Osteocyte (in vitro differentiated cells): ENCODE results near the gene ATF7. TPM values are rescaled to one million over a fixed set of nuclear protein-coding genes. Genes with fewer than 3 reads are reported as not detected.
A peak's percentile ranks its signal among the peaks of the same experiment; 100 is the strongest.

ENCODE experiments used
- DNase-seq: peaks from one replicate; pipeline ENCODE4 v3.0.0; 2021; ENCODE audit warnings: mixed read lengths; ENCODE audit not compliant: unreplicated experiment; ENCODE audit errors: extremely low spot score
- H3K27ac Mint-ChIP-seq: one replicate; pipeline ENCODE4 v1.8.0; 2021; ENCODE audit warnings: mild to moderate bottlenecking, mixed read lengths; ENCODE audit not compliant: unreplicated experiment
- H3K27me3 Mint-ChIP-seq: one replicate; pipeline ENCODE4 v1.8.0; 2021; ENCODE audit warnings: mixed read lengths; ENCODE audit not compliant: unreplicated experiment
- H3K36me3 Mint-ChIP-seq: one replicate; pipeline ENCODE4 v1.8.0; 2021; ENCODE audit warnings: mixed read lengths; ENCODE audit not compliant: unreplicated experiment
- H3K4me1 Mint-ChIP-seq: one replicate; pipeline ENCODE4 v1.8.0; 2021; ENCODE audit warnings: mixed read lengths; ENCODE audit not compliant: unreplicated experiment
- H3K4me3 Mint-ChIP-seq: one replicate; pipeline ENCODE4 v1.8.0; 2021; ENCODE audit warnings: mild to moderate bottlenecking, moderate library complexity, mixed read lengths; ENCODE audit not compliant: unreplicated experiment
- H3K9me3 Mint-ChIP-seq: one replicate; pipeline ENCODE4 v1.8.0; 2021; ENCODE audit warnings: mixed read lengths; ENCODE audit not compliant: unreplicated experiment
- CTCF ChIP-seq: fragments of 200-600 bp; sonication (generic); IDR thresholded peaks from 2 replicates; pipeline ENCODE4 v1.5.0; 2021; ENCODE audit warnings: antibody characterized with exemption, mild to moderate bottlenecking, moderate library complexity
- total RNA-seq: library from RNA; stranded (reverse); gene quantifications from 2 replicates; pipeline ENCODE4 v1.2.1, GENCODE V29; 2021

The ATF7 gene
- total RNA-seq, 1 donor from 2014 or later = 50.0 TPM

GRCh38 chr12:53502331-53502730 lies 123.9 kb downstream of the ATF7 start:
- Mint-ChIP-seq H3K27ac (peak overlapping the region; percentile 96), H3K4me3 (peak overlapping the region; percentile 78), H3K27me3 (no peaks in the 10 kb centered on the region), H3K9me3 (no peaks in the 10 kb centered on the region), H3K36me3 (peaks cover 14% of the 10 kb centered on the region), H3K4me1 (peaks cover 44% of the 10 kb centered on the region)
- no peak for TF ChIP-seq CTCF
- DNase-seq = no peak

- no peak for DNase-seq
- Mint-ChIP-seq H3K36me3 (peaks cover 11% of the 10 kb centered on the region), H3K4me3 (peak overlapping the region; percentile 78), H3K4me1 (peaks cover 48% of the 10 kb centered on the region), H3K9me3 (no peaks in the 10 kb centered on the region), H3K27ac (peak overlapping the region; percentile 96), H3K27me3 (no peaks in the 10 kb centered on the region)
- no peak for TF ChIP-seq CTCF
Measured at GRCh38 chr12:53501615-53502181, 124.5 kb downstream of the ATF7 start.

- H3K9me3 Mint-ChIP-seq = no peaks in the 10 kb centered on the region
- TF ChIP-seq CTCF = no peak
- peak within 1 kb of the TSS; percentile 78 for H3K4me3 Mint-ChIP-seq
- H3K27ac Mint-ChIP-seq = peak within 1 kb of the TSS; percentile 96
- DNase-seq = peak; percentile 98
- H3K27me3 Mint-ChIP-seq = no peaks in the 10 kb centered on the region
- H3K4me1 Mint-ChIP-seq = peaks cover 50% of the 10 kb centered on the region
- H3K36me3 Mint-ChIP-seq = peaks cover 11% of the 10 kb centered on the region
Measured at GRCh38 chr12:53500776-53501614, 125.2 kb downstream of the ATF7 start, which contains the start of gene TARBP2. Gene TARBP2 (plus strand): TSS chr12:53501283. CDS start chr12:53501409, 126 bp downstream.

GRCh38 chr12:53500142-53500775 lies 125.9 kb downstream of the ATF7 start:
- Mint-ChIP-seq H3K27ac (peak overlapping the region; percentile 96), H3K36me3 (peaks cover 4% of the 10 kb centered on the region), H3K27me3 (no peaks in the 10 kb centered on the region), H3K4me3 (peak overlapping the region; percentile 78), H3K9me3 (no peaks in the 10 kb centered on the region), H3K4me1 (peaks cover 47% of the 10 kb centered on the region)
- no peak for TF ChIP-seq CTCF
- DNase-seq = no peak
